Ishikawa (cell line): ENCODE results near the gene AKAP7.

Experiments
- MAX ChIP-seq: IDR thresholded peaks from 2 replicates; pipeline ENCODE4 v1.6.1; 2012
- REST ChIP-seq: IDR thresholded peaks from 2 replicates; pipeline ENCODE4 v1.6.1; 2012; ENCODE audit warnings: low read depth, mild to moderate bottlenecking
- TCF12 ChIP-seq: IDR thresholded peaks from 2 replicates; pipeline ENCODE4 v1.6.1; 2012; ENCODE audit warnings: low read depth
- USF1 ChIP-seq: IDR thresholded peaks from 2 replicates; pipeline ENCODE4 v1.6.1; 2012

GRCh38 chr6:131227158-131227543 lies 91.9 kb downstream of the AKAP7 start:
- TF ChIP-seq USF1 (no peak), MAX (no peak), REST (no peak), TCF12 (no peak)
